GM18508 (cell line): ENCODE results near the gene SLC22A25.
"Not testable (repeated sequence)": the region's sequence is repeated elsewhere in the genome, so short reads cannot be mapped to it uniquely, and the experiment has no call there.

Experiments
- ATAC-seq: cut with Tn5 transposase; IDR thresholded peaks from one replicate; pipeline ENCODE4 v1.9.1; 2021; ENCODE audit warnings: moderate number of reproducible peaks; ENCODE audit not compliant: insufficient read depth, unreplicated experiment

SLC22A25 gene

DNA sequence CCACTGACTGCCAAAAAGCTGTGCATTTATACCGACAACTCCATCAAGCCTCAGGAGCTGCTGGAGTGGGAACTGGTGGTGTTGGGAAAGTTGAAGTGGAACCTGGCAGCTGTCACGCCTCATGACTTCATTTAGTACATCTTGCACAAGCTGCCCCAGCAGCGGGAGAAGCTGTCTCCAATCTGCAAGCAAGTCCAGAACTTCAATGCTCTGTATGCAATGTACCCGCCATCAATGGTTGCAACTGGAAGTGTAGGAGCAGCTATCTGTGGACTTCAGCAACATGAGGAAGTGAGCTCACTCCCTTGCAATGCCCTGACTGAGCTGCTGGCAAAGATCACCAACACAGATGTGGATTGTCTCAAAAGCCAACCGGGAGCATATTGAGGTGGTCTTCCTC lies at the start of gene SLC22A25:
TSS of gene SLC22A25 (minus strand) at position 67 of the 400 bp plus-strand sequence. CDS start 13,947 bp downstream, outside the sequence.
- ATAC-seq: no peak

DNA sequence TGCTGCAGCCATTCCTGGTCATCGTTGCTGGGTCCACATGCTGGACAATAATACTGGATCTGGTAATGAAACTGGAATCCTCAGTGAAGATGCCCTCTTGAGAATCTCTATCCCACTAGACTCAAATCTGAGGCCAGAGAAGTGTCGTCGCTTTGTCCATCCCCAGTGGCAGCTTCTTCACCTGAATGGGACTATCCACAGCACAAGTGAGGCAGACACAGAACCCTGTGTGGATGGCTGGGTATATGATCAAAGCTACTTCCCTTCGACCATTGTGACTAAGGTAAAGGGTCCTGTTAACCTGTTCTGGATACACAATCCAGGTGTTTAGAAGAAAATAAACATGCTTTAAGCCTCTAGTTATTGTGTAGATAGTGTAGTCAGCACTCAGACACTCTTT lies 46.9 kb upstream of the SLC22A25 start:
- no peak for ATAC-seq

DNA sequence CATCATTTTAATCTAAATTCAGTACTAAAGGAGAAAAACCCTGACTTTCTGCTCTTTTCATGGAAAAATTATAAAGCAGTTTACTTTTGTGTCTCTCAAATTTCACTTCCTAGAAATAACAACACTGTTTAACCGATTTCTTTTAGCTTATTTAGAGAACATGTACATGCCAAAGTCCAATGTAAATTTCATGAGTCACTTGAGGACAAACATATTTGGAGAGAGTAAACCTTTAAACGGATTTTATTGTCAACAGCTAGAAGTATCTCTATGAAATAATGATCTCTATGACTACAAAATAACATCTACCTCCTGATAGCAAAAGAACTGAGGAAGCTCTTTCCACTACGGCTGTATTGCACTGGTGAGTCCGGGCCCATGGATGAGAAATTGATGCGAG lies 46.3 kb upstream of the SLC22A25 start:
- no peak for ATAC-seq

DNA sequence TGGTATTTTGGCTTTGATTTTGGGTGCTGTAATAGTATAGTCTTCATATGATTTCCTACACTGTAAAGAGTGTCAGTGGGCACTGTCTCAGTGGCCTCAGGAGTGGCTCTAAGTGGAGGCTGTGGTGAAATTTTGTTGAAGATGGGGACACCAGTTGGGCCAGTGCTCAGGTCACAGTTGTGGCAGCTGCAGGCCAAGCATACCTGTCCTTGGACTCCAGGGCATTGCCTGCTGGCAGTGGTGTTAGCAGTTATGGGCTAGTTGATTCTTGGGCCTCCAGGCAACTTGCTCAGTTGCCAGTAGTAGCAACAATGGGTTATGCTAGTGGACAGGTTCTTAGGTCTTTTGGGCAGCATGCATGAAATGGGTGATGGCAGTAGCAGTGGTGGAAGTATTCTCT lies 39.2 kb upstream of the SLC22A25 start:
- no peak for ATAC-seq

DNA sequence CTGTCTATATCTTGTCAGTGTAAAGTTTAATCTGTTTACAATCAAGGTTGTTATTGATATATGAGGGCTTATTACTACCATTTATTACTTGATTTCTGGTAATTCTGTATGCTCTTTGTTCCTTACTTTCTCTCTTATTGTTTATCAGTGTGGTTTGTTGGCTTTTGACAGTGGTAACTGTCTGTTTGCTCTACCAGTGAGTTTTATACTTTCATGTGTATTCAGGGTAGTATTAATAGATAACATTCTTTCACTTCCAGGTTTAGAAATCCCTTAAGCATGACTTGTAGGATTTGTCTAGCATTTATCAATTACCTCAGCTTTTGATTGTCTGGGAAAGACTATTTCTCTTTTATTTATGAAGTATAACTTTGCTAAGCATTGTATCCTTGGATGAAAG lies 37.5 kb upstream of the SLC22A25 start:
- no peak for ATAC-seq

DNA sequence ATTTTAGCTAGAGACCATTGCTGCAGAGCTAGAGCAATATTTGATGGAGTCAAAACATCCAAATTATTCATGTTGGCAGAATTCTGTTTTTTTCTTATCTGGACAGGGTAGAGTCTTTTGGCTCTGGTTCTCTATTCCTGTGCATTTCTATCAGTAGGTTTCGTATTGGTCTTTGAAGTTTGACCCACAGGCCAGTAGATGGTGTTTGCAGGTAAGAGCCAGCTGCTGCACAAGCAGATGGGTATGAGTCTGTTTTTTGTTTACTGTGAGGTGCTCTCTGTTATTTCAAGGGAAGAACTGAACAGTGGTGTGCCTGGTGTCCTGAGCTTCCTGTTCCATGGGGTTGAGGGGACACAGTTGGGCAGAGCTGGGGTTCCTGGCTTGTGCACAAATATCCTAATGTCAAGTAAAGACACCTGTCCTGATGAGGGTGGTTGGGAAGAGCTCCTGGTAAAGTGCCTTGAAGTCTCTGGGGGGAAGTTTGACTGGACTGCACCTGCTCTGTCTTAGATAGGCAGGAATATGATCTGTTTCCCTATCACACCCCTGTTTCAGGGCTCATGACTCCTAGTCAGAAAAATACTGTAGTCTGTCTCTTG lies 34.0 kb upstream of the SLC22A25 start:
- ATAC-seq: no peak

DNA sequence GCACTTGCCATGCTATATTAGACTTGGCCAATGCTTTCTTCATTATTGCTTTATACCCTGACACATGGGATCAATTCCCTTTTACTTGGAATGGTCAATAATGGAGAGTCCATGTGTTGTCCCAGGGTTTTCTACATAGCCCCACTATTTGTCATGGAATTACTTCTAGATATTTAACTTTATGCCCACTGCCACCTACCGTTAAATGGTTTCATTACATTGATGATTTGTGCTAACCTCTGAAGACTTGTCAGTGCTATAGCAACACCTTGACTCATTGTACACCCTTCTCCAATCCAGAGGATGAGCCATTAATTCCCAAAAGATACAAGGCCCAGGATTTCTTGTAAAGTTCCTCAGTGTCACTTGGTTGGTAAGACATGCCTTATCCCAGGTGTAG lies 31.4 kb upstream of the SLC22A25 start:
- ATAC-seq: no peak

DNA sequence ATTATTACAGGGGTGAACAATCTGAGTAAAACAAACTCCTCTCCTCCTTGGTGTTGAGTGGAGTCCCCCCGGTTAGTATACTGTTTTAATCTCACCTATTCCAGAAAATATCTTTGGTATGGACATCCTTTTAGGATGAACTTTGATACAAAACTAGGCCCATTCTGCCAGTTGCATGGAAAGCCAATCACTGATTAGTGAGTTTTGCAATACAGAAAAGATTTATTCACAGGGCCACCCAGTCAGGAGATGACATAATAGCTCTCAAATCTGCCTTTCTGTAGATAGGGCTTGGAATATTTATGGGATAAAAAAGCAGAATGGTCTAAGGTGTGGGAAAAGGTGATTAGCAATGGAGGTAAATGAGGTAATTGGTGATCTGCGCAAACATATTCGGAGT lies 30.3 kb upstream of the SLC22A25 start:
- no peak for ATAC-seq

DNA sequence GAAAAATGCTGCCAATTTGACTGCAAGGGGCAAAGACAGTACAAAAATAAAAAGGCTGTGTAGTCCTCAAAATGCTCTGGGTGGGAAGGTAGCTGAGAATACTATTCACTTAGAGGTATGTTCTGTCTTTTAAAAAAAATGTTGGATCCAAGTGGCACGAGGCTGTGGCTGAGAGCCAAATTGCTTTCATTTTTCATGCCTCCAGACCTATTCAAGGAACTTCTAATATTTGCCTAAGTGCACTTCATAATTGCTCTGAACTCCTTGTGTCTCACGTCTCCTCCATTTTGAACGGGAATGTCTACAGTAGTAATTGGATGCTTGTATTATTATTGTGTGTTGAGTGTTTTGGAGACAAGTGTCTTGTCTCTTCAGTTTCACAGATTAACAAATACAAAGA lies 19.1 kb upstream of the SLC22A25 start:
- ATAC-seq: no peak

DNA sequence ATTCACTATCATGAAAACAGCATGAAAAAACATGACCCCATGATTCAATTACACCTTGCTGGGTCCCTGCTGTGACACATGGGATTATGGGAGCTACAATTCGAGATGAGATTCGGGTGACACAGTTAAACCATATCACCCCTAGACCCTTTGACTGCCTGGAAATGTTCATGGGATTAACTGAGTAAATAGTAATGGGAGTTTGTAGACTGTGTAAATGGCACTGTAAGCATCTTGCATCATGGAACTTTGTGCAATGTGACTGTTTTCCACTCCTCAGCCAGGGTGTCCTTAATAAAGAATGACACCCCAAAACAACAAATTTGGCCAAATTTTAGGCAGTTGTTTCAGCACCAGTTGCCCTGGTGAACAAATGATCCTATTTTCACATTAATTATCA lies 7.9 kb upstream of the SLC22A25 start:
- no peak for ATAC-seq

DNA sequence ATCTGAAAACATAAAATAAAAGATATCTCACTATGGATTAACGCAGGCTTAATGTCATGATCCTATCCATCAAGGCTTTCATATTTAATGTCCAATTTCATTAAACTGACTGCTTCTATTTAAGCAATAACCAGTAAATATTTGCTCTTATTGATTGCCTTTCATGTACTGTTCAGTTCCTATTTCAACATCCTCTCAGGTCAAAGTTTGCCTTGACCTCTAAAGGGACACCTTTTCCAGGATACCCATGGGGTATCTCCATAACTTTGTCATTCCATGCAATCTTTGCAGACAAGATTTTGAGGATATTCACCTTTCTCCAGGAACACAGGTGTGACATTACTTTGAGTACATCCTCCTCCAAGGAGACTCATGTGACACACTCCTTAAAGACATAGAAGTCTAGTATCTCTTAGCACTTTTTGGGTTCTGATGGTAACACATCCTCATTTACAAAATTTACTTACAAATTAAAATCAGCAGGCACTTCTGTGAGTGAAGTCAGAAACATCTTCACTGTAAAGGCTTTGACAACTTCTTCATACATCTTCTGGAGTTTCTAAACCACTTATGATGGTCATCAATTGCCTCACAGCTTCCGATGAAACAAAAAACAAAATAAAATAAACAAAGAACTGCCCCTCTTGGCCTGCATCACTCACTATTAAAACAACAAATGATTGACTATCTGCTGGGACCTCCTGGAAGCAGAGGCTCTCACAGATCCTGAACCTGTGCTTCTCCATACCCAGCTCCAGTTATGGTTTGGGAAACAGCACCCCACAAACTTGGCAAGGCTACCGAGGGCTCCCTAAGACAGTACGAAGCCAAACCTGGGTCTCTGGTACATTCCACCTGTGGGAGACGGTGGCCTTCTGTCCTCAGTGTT lies 7.0 kb upstream of the SLC22A25 start:
- no peak for ATAC-seq

DNA sequence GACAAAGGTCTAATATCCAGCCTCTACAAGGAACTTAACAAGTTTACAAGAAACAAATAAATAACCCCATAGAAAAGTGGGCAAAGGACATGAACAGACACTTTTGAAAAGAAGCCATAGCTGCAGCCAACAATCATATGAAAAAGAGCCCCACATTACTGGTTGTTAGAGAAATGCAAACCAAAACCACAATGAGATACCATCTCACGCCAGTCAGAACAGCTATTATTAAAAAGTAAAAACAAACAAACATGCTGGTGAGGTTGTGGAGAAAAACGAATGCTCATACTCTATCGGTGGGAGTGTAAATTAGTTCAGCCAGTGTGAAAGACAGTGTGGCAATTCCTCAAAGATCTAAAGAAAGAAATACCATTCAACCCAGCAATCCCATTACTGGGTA lies 5.6 kb upstream of the SLC22A25 start:
- no peak for ATAC-seq

DNA sequence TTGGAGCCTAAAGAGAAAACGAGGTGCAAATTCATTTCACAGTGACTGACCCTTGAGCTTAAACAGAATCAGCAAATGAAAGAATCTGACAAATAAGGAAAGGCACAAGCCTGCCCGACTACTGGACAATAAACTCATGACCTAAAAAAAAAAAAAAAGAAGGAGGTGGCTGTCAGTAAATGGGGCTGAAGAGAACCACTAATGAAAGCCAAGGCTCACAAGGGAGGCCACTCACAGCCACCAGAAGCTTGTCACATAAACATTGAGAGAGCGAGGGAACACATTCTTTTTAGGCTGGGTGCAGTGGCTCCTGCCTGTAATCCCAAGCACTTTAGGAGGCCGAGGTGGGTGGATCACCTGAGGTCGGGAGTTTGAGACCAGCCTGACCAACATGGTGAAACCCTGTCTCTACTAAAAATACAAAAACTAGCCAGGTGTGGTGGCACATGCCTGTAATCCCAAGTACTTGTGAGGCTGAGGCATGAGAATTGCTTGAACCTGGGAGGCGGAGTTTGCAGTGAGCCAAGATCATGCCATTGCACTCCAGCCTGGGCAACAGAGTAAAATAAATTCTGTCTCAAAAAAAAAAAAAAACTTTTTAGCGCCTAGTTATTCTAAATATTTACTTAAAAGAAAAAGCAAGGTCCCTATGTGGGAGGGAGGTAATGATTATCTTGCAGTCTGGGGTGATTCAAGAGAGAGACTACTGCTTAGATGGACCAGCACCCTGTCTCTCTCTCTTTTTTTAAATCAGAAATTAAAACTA lies 4.0 kb upstream of the SLC22A25 start:
- not testable (repeated sequence) for ATAC-seq

DNA sequence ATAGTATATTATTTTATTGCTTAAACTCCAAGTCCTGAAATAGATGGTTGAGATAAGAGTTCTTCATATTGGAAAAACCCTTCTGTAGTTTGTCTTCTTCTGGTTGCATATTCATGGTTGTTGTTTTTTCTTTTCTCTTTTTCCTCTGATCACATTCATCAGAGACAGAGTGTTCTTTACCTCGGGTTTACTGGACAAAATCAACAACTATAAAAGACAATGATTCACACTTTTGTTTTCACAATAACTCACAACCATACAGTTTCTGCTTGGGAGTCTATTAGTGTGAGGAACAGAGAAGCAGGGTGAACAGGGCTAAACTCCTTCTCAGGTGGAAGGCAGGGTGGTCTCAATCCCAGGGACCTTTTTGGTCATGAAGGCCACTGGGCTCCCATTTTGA lies 2.6 kb upstream of the SLC22A25 start:
- ATAC-seq: no peak

DNA sequence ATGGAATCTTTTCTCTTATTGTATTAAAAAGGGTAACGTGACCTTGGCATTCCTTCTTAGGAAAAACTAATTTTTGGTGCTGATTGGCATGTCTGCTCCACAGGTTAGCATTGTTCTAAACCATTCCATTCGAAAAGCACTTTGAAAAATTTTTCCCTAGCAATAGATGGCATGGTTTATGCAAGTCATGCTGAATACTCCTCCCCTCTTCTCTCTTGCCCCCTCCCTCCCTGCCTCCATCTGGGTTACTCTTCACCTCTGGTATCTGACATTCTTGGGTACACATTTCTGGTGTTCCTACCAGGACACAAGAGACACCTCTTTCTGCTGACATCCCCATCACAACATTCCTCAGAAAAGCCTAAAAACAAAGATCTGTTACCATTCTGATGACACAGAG lies 1.5 kb upstream of the SLC22A25 start:
- no peak for ATAC-seq

DNA sequence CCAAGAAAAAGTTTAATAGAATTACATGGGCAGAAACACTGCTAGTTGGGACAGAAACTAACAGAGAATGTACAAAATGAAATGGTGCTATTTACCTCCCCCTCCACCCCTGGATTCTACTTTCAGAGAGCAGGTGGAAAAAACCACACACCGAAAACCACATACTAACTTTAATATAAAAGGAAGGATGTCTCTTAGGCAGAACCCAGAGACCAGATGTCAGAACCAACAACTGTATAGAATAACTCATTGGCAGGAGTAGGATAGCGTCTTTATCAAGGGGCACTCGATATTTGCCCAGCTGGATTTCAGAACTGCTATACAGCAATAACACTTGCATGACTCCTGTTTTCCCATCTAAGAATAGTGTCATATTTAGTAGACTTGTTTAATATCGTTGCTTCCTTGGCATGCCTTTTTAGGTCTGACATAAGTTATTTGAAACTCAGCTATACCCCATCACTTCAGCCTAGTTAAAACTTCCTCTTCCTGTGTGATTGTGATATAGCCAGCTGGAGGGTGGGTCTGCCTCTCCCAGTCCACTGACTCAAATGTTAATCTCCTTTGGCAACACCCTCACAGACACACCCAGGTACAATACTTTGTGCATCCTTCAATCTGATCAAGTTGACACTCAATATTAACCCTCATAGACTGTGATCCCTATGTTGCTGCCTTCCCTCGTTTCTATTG lies 1.2 kb downstream of the SLC22A25 start:
- no peak for ATAC-seq

DNA sequence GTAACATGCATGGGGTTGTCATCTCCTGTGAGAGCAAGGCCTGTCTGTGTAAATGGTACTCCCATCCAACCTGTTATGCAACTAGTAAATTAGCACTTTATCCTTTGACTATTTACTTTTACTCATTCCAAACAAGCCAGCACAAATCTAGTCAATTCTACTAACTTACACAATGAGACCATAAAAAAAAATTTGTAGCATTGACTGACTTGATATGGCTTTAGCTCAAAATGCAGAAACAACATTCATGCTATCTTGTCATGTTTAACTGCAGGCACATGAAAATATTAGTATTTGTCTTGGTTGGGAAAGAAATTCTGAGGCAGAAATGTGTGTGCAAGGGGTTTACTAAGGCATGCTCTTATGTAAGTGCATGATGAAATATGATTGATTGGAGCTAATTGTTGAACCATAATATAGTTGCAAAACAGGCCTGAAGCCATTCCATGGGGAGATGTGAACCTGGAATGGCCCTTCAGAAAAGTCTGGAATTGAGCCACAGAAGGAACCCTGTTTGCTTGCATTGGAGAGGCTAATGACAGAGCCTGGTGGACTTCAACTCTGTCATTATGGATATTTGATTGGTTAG lies 2.5 kb downstream of the SLC22A25 start:
- ATAC-seq: no peak

DNA sequence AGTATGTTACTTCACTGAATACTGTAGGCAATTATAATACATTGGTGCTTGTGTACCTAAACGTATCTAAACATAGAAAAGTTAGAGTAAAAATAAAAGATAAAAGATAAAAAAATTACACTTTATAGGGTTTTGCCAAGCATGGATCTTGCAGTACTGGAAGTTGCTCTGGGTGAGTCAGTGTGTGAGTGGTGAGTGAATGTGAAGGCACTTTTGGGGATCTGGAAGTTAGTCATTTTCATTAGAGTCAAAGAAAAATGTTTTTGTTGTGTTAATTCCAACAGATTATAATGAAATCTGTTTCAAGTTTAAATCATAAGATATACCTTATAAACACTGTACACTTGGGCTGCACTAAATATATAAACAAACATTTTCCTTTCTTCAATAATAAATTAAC lies 3.3 kb downstream of the SLC22A25 start:
- no peak for ATAC-seq

DNA sequence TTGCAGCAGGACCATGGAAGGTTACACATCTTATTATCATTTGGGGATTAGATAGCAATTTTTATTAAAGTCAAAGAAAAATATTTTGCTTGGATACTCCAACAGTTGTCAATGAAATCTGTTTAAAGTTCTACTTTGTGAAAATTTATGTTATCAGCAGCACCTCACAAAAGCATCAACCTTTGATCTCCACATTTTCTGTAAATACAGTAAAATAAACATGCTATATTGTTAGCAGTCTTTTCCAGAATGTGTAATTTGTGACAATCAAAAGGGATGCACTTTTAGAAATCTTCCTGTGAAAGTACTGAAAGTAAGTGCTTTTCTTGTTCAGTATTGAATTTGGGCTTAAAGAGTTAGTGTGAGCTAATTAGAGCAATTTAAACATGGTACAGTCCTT lies 4.1 kb downstream of the SLC22A25 start:
- ATAC-seq: no peak

DNA sequence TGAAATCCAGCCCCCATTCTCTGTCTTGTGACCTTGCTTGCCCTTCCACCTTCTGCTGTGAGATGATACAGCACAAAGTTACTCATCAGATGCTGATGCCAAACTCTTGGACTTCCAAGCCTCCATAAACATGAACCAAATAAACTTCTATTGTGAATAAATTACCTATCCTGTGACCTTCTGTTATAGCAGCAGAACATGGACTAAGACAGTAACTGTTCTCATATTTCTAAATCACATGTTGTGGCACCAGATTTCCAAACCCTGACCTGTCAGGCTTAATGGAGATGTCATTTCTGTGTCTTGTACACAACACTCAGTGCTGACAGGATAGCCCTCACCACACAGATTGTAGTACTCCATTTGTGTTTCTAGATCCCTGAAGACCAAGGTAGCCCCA lies 6.0 kb downstream of the SLC22A25 start:
- ATAC-seq: no peak
